ENCODE measurements around the gene PAX2. TPM values are rescaled to one million over a fixed set of nuclear protein-coding genes. Genes with fewer than 3 reads are reported as not detected.
A peak's percentile ranks its signal among the peaks of the same experiment; 100 is the strongest.

PAX2 gene
- total and polyA plus RNA-seq, 4 donors, result not detected

- H3K9me3 ChIP-seq (ENCODE audit: control insufficient read depth, low read length), result no peaks in the 10 kb centered on the region
- H3K4me3 ChIP-seq (ENCODE audit: low read length in 2 of 2), result no peak overlapping the region
- intact Hi-C loops (cut with DNase I), result no loop called here
- H3K4me1 ChIP-seq (ENCODE audit: control insufficient read depth in 1 of 2, insufficient read depth in 2 of 2, low read length in 2 of 2), result no peaks in the 10 kb centered on the region
- H3K27ac ChIP-seq (ENCODE audit: low read depth in 1 of 2, low read length in 2 of 2), result no peak overlapping the region
- no peaks in the 10 kb centered on the region for H3K36me3 ChIP-seq (ENCODE audit: control insufficient read depth in 1 of 2, insufficient read depth in 2 of 2, low read length in 1 of 2)
- DNase-seq, result no peak
- ATAC-seq (ENCODE audit: low FRiP score), result no peak
- H3K27me3 ChIP-seq (ENCODE audit: control insufficient read depth in 1 of 2, insufficient read depth in 2 of 2, low read length in 1 of 2), result no peaks in the 10 kb centered on the region
- WGBS, 2 donors, result 60 to 62% methylated on average over 5 of the region's 5 CpGs
Observed at GRCh38 chr10:100763043-100763747, 17.8 kb downstream of the PAX2 start.

GRCh38 chr10:100766693-100767421 is 21.5 kb downstream of the PAX2 start:
- DNase-seq, result no peak
- WGBS, 2 donors, result 54 to 57% methylated on average over 10 of the region's 10 CpGs
- H3K27me3 ChIP-seq (ENCODE audit: control insufficient read depth in 1 of 2, insufficient read depth in 2 of 2, low read length in 1 of 2), result no peaks in the 10 kb centered on the region

DNA sequence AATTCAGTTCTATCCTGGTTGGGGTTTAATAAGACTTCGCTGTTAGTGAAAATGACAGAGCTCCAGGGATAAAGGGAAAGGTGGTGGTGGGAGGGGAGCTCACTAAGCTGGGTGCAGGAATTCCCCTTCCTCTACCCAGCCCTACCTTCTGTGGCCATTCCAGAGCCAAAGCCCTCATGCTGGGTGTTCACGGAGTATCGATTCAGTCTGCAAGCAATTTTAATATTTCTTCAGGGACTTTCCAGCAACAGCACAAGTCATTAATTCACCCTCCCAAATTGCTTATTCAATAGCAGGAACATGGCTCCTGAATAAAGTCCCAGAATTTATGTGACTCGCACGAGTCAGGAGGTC is 22.0 kb downstream of the PAX2 start:
- Histone ChIP-seq H3K4me1 (ENCODE audit: control insufficient read depth in 1 of 2, insufficient read depth in 2 of 2, low read length in 2 of 2) (no peaks in the 10 kb centered on the region), H3K4me3 (ENCODE audit: low read length in 2 of 2) (no peak overlapping the region), H3K27ac (ENCODE audit: low read depth in 1 of 2, low read length in 2 of 2) (no peak overlapping the region), H3K36me3 (ENCODE audit: control insufficient read depth in 1 of 2, insufficient read depth in 2 of 2, low read length in 1 of 2) (no peaks in the 10 kb centered on the region), H3K27me3 (ENCODE audit: control insufficient read depth in 1 of 2, insufficient read depth in 2 of 2, low read length in 1 of 2) (no peaks in the 10 kb centered on the region), H3K9me3 (ENCODE audit: control insufficient read depth, low read length) (no peaks in the 10 kb centered on the region)
- intact Hi-C loops (cut with DNase I), result no loop called here
- WGBS, 2 donors, result 77 to 80% methylated on average over 5 of the region's 5 CpGs
- ATAC-seq (ENCODE audit: low FRiP score), result no peak
- DNase-seq, result no peak

More at GRCh38 chr10:100766693-100767421, 21.5 kb downstream of the PAX2 start:
- no peak for ATAC-seq (ENCODE audit: low FRiP score)
- no peak overlapping the region for H3K27ac ChIP-seq (ENCODE audit: low read depth in 1 of 2, low read length in 2 of 2)
- no peaks in the 10 kb centered on the region for H3K36me3 ChIP-seq (ENCODE audit: control insufficient read depth in 1 of 2, insufficient read depth in 2 of 2, low read length in 1 of 2)
- no peaks in the 10 kb centered on the region for H3K4me1 ChIP-seq (ENCODE audit: control insufficient read depth in 1 of 2, insufficient read depth in 2 of 2, low read length in 2 of 2)
- no peak overlapping the region for H3K4me3 ChIP-seq (ENCODE audit: low read length in 2 of 2)
- no peaks in the 10 kb centered on the region for H3K9me3 ChIP-seq (ENCODE audit: control insufficient read depth, low read length)
- intact Hi-C loops (cut with DNase I), result no loop called here

DNA sequence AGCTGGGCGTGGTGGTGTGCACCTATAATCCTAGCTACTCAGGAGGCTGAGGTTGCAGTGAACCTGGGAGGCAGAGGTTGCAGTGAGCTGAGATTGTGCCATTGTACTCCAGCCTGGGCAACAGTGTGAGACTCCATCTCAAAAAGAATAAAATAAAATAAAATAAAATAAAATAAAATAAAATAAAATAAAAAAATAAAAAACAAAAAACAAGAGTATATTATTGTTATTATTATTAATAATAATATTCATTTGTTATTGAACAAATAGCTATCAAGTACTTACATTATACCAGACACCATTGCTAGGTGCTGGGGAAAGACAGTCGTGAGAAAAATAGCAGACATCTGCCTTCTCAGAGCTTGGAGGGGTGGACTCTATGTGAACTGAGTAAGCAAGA is 24.1 kb downstream of the PAX2 start:
- H3K36me3 ChIP-seq (ENCODE audit: control insufficient read depth in 1 of 2, insufficient read depth in 2 of 2, low read length in 1 of 2), result no peaks in the 10 kb centered on the region
- H3K27ac ChIP-seq (ENCODE audit: low read depth in 1 of 2, low read length in 2 of 2), result no peak overlapping the region
- no peak overlapping the region for H3K4me3 ChIP-seq (ENCODE audit: low read length in 2 of 2)
- no peaks in the 10 kb centered on the region for H3K9me3 ChIP-seq (ENCODE audit: control insufficient read depth, low read length)
- WGBS, 2 donors, result 87 to 88% methylated on average over 2 of the region's 2 CpGs
- no peaks in the 10 kb centered on the region for H3K4me1 ChIP-seq (ENCODE audit: control insufficient read depth in 1 of 2, insufficient read depth in 2 of 2, low read length in 2 of 2)
- no peak for ATAC-seq (ENCODE audit: low FRiP score)
- intact Hi-C loops (cut with DNase I), result no loop called here
- no peaks in the 10 kb centered on the region for H3K27me3 ChIP-seq (ENCODE audit: control insufficient read depth in 1 of 2, insufficient read depth in 2 of 2, low read length in 1 of 2)
- no peak for DNase-seq

DNA sequence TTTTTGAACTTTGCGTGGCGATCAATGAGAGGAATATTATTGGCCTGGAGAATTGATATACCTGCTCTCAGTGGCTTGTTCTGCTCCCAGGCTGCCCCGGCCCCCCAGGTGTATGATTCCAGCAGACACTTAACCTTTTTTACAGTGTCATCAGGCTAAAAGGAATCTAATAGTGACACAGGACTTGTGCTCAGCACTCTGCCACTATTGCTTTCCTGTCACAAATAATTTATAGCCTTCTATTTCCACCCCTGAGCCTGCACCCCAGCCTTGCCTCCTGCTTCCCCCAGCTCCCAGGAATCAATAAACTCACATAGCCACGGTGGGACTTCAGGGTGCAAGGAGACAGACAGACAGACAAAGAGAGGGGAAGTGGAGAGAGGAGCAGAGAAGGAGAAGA is 28.3 kb downstream of the PAX2 start:
- H3K27ac ChIP-seq (ENCODE audit: low read depth in 1 of 2, low read length in 2 of 2), result no peak overlapping the region
- intact Hi-C loops (cut with DNase I), result no loop called here
- H3K9me3 ChIP-seq (ENCODE audit: control insufficient read depth, low read length), result no peaks in the 10 kb centered on the region
- H3K36me3 ChIP-seq (ENCODE audit: control insufficient read depth in 1 of 2, insufficient read depth in 2 of 2, low read length in 1 of 2), result no peaks in the 10 kb centered on the region
- no peak for DNase-seq
- 69 to 73% methylated on average over 4 of the region's 4 CpGs for WGBS, 2 donors
- H3K4me3 ChIP-seq (ENCODE audit: low read length in 2 of 2), result no peak overlapping the region
- H3K4me1 ChIP-seq (ENCODE audit: control insufficient read depth in 1 of 2, insufficient read depth in 2 of 2, low read length in 2 of 2), result no peaks in the 10 kb centered on the region
- ATAC-seq (ENCODE audit: low FRiP score), result no peak
- no peaks in the 10 kb centered on the region for H3K27me3 ChIP-seq (ENCODE audit: control insufficient read depth in 1 of 2, insufficient read depth in 2 of 2, low read length in 1 of 2)

- ATAC-seq (ENCODE audit: low FRiP score), result no peak
- H3K27me3 ChIP-seq (ENCODE audit: control insufficient read depth in 1 of 2, insufficient read depth in 2 of 2, low read length in 1 of 2), result no peaks in the 10 kb centered on the region
- intact Hi-C loops (cut with DNase I), result no loop called here
- WGBS, 2 donors, result 79 to 87% methylated on average over 8 of the region's 8 CpGs
- H3K4me3 ChIP-seq (ENCODE audit: low read length in 2 of 2), result no peak overlapping the region
- no peaks in the 10 kb centered on the region for H3K4me1 ChIP-seq (ENCODE audit: control insufficient read depth in 1 of 2, insufficient read depth in 2 of 2, low read length in 2 of 2)
- no peaks in the 10 kb centered on the region for H3K36me3 ChIP-seq (ENCODE audit: control insufficient read depth in 1 of 2, insufficient read depth in 2 of 2, low read length in 1 of 2)
- DNase-seq, result no peak
- no peak overlapping the region for H3K27ac ChIP-seq (ENCODE audit: low read depth in 1 of 2, low read length in 2 of 2)
- H3K9me3 ChIP-seq (ENCODE audit: control insufficient read depth, low read length), result no peaks in the 10 kb centered on the region
Observed at GRCh38 chr10:100774223-100774622, 28.8 kb downstream of the PAX2 start.

DNA sequence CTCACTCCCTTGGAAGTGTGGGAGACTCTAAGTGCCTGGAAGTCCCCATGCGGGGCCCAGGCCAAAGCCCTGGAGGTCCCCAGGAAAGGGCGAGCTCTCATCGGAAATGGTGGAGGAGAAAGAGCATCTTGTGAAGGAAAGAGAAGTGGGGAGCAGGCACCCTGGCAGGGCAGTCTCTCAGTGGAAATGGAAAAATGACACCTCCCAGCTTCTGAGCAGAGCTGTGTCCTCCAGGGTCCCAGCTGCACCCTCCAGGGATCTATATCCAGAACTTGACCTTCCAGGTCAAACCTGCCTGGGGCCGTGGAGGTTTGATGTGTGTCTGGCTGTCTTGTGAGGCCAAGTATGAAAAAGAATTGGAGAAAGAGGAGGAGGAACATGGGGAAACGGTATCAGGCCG is 29.5 kb downstream of the PAX2 start:
- Histone ChIP-seq H3K9me3 (ENCODE audit: control insufficient read depth, low read length) (no peaks in the 10 kb centered on the region), H3K4me3 (ENCODE audit: low read length in 2 of 2) (no peak overlapping the region), H3K27ac (ENCODE audit: low read depth in 1 of 2, low read length in 2 of 2) (no peak overlapping the region), H3K4me1 (ENCODE audit: control insufficient read depth in 1 of 2, insufficient read depth in 2 of 2, low read length in 2 of 2) (no peaks in the 10 kb centered on the region), H3K36me3 (ENCODE audit: control insufficient read depth in 1 of 2, insufficient read depth in 2 of 2, low read length in 1 of 2) (no peaks in the 10 kb centered on the region), H3K27me3 (ENCODE audit: control insufficient read depth in 1 of 2, insufficient read depth in 2 of 2, low read length in 1 of 2) (no peaks in the 10 kb centered on the region)
- intact Hi-C loops (cut with DNase I), result no loop called here
- ATAC-seq (ENCODE audit: low FRiP score), result no peak
- DNase-seq, result no peak
- 62 to 67% methylated on average over 6 of the region's 6 CpGs for WGBS, 2 donors

GRCh38 chr10:100775386-100775785 is 30.0 kb downstream of the PAX2 start:
- ATAC-seq (ENCODE audit: low FRiP score) (no peak), DNase-seq (peak; percentile 70 to 79)
- WGBS, 2 donors, result 37 to 44% methylated on average over 5 of the region's 5 CpGs
- intact Hi-C loops (cut with DNase I), result no loop called here
- Histone ChIP-seq H3K4me1 (ENCODE audit: control insufficient read depth in 1 of 2, insufficient read depth in 2 of 2, low read length in 2 of 2) (no peaks in the 10 kb centered on the region), H3K9me3 (ENCODE audit: control insufficient read depth, low read length) (no peaks in the 10 kb centered on the region), H3K27ac (ENCODE audit: low read depth in 1 of 2, low read length in 2 of 2) (no peak overlapping the region), H3K36me3 (ENCODE audit: control insufficient read depth in 1 of 2, insufficient read depth in 2 of 2, low read length in 1 of 2) (no peaks in the 10 kb centered on the region), H3K4me3 (ENCODE audit: low read length in 2 of 2) (no peak overlapping the region), H3K27me3 (ENCODE audit: control insufficient read depth in 1 of 2, insufficient read depth in 2 of 2, low read length in 1 of 2) (no peaks in the 10 kb centered on the region)

DNA sequence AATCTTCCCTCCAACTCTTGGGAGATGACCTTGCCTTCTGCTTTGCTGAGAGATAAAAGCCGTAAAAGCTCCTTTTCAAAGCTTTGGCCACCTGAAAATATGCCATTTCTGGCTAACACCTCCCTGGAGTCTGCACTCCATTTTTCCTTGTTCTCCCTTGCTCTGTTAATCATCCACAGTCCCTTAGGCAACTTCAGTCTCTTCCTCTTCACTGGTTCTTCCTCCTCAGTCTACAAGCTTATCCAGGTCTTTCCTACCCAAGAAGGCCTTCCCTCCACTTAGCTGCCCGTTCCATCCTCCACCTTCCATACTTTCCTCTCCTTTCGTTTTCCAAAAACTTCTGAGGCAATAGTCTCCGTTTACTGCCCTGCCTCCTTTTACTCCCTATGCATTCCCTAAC is 30.5 kb downstream of the PAX2 start:
- DNase-seq (no peak), ATAC-seq (ENCODE audit: low FRiP score) (no peak)
- Histone ChIP-seq H3K27ac (ENCODE audit: low read depth in 1 of 2, low read length in 2 of 2) (no peak overlapping the region), H3K9me3 (ENCODE audit: control insufficient read depth, low read length) (no peaks in the 10 kb centered on the region), H3K4me1 (ENCODE audit: control insufficient read depth in 1 of 2, insufficient read depth in 2 of 2, low read length in 2 of 2) (no peaks in the 10 kb centered on the region), H3K27me3 (ENCODE audit: control insufficient read depth in 1 of 2, insufficient read depth in 2 of 2, low read length in 1 of 2) (no peaks in the 10 kb centered on the region), H3K36me3 (ENCODE audit: control insufficient read depth in 1 of 2, insufficient read depth in 2 of 2, low read length in 1 of 2) (no peaks in the 10 kb centered on the region), H3K4me3 (ENCODE audit: low read length in 2 of 2) (no peak overlapping the region)
- intact Hi-C loops (cut with DNase I), result no loop called here
- WGBS, 2 donors, result 67 to 69% methylated on average over 4 of the region's 4 CpGs
